GM21717 (cell line): ENCODE results near the gene ZNF385A.

Experiments
- ATAC-seq: cut with Tn5 transposase; IDR thresholded peaks from one replicate; pipeline ENCODE4 v1.9.1; 2021; ENCODE audit warnings: mild to moderate bottlenecking, moderate library complexity; ENCODE audit not compliant: unreplicated experiment

ZNF385A gene

DNA sequence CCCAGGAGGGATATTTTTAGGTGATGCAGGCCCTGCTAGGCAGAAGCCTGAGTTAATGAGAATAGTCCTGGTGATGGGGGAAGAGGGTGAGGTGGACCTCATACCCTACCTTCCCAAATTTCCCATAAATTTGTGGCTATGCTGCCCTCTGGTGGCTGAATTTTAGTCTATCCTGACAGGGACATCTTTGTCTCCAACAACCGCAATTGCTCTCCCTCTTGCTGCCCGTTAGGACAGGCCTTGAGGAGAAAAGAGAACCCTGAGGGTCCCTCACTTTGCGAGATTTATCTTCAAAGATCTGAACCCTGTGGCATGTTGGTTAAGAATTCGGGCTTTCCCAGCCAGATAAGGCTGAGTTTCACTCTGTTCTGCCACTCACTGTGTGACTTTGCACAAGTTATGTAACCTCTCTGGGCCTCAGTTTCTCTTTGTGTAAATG lies 9.8 kb upstream of the ZNF385A start:
- ATAC-seq: no peak

DNA sequence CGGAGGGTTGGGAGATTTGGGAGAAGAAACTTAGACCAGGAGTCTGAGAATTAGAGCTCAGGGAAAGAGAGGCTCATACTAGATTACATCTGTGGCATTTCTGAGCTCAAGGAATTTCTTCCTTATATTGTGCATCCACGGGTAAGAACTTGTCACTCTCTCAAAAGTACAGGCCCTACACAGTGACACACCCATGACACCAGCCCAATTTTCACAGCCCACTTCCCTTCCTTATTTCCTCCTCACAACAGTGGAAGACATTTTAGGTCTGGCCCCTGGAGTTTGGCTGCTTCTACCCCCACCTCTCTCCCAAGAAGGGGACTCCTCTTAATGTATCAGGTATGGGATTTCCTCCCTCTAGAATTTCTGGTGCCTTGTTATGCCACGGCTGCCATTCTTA lies 9.2 kb upstream of the ZNF385A start:
- no peak for ATAC-seq

DNA sequence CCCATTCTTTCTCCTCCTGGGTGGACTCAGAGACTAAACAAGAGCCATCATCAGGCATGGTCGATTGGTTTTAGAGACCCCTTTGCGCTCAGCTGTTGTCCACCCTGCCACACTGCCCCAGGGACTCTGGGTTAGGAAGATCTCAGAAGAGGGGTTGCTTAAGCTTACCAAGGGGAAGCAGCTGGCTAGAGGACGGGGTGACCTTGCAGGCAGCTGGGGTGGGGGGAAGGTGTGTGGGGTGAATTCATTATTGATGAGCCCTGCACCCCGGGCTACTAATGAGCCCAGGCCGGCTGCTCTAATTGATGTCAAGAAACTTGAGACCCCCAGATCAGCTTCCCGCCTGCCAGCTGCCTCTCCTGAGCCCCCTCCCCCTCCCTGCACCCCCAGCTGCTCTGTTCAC lies 8.7 kb upstream of the ZNF385A start:
- no peak for ATAC-seq

DNA sequence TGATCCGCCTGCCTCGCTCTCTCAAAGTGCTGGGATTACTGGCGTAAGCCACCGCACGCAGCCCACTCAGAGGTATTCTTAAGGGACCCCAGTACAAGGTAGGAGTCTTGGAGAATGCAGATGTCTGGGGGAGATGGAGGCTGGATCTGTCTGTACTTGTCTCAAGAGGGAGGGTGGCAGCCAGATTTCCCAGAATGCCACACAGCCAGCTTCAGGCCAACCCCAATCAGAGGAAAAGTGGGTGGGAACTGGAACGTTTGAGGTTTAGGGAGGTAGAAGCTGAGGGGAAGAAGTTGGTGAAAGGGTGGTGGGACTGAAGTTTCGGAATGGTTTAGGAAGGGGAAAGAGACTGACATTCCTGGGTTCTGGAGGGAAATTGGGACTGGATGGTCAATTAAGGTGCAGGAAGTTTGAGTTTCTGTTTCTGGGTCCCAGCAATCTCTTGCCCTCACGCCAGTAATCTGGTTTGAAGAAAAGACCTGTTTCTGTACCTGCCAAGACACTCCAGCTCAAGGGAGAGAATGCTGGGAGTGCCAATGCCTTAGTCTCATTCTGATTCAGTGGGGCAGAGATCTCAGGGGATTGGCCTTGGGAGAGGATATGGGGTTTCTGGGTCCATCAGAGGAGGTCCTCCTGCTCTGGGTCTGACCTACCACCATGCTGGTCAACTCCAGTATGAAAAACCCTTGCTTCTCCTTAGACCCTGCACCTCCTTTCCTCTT lies 8.1 kb upstream of the ZNF385A start:
- no peak for ATAC-seq

DNA sequence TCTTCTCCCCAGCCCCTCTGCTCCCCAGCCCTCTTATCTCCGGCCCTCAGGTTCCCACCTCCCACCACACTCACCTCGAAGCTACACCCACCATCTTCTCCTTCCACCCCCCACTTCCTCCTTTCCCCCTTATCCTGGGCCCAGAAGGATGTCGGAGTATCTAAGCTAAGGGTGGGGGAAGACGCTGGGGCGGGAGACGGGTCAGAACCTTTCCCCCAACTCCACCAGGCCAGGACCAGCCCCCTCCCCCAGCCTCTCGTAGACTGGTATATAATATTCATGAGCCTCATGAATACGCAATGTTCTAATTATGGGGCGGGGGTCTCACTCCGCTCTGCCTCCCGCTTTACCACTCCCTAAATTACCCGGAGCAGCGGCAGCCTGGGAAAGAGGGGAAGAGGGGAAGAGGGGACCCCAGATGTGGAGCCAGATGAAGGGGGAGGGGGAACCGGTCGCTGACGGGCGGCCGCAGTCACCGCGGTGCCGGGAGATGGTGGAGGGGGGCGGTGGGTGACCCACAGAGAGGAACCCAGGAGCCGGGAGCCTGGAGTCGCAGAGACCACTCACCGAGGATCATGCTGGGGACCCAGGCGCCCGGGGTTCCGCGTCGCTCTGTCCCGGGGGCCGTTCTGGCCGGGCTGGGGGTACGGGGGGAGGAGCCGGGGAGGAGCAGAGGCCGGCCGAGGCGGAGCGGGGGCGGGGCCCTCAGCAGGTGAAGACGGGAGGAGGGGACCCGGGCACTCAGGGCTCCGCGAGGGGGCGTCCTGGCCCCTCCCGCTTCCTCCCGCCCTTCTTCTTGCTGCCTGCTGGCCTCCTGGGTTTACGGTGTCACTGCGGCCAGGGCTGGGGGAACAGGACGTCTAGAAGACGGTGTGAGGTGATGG lies 6.4 kb upstream of the ZNF385A start:
- ATAC-seq: peak; percentile 56

DNA sequence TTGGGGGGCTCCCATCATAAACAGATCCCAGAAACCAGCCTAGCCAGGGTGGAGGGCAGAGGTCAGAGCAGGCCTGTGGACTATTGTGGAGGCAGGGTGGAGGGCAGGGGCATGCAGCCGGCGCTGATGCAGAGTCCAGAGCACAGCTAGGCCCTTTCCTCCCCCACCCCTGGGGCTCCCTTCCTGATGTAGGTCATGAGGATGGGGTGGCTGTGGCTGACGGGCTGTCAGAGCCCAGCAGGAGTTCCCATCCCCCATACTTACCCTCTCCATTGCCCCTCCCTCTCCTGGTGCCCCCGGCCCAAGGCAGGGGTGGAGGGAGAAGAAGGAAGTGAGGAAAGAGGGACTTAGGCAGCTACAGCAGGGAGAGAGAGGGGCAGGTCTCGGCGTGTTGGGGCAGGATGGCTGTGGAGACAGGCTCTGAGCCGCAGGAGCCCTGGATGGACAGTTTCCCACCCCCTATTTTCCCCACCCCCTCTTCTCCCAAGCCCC lies 5.7 kb upstream of the ZNF385A start:
- ATAC-seq: no peak

DNA sequence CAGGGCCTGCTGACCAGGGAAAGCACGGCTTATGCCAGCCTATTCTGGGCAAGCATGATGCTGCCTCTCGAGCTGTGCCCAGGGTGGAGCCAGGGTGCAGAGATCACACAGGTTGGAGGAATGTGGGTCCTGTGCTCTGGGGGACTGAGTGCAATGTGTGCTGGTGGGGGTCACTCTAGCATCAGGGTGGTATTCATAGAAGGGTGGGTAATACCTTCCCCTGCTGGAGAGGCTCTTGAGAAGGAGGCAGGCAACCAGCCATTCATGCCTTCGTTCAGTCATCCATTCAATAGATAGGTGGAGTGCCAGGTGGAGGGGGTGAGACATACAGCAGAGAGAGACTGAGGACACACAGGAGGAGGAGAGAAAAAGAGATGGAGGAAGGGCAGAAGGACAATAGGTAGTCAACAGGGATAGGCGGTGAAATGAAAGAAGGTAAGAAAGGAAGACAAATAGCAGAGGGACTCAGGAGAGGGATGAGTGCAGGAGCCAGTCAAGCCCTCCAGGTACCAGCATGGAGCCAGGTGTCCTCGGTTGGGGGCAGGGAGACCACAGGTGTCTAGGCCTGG lies 5.2 kb upstream of the ZNF385A start:
- no peak for ATAC-seq

DNA sequence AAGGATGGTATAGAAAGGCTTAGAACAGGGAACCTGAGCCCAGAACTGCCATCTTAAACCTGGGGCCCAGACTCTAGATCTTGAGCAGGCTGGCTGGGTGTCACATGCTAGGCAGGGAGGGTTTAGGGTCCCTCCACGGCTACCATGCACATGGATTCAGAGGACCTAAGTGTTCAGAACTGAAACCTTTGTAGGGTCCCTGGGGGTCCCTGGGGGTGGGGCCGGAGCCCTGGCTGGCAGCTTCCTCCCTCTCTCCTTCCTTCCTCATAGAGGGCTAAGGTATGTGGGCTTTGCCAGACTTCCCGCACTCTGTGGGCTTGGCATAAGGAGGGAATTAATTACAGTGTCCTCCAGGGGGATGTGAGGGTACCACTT lies 4.6 kb upstream of the ZNF385A start:
- ATAC-seq: no peak

DNA sequence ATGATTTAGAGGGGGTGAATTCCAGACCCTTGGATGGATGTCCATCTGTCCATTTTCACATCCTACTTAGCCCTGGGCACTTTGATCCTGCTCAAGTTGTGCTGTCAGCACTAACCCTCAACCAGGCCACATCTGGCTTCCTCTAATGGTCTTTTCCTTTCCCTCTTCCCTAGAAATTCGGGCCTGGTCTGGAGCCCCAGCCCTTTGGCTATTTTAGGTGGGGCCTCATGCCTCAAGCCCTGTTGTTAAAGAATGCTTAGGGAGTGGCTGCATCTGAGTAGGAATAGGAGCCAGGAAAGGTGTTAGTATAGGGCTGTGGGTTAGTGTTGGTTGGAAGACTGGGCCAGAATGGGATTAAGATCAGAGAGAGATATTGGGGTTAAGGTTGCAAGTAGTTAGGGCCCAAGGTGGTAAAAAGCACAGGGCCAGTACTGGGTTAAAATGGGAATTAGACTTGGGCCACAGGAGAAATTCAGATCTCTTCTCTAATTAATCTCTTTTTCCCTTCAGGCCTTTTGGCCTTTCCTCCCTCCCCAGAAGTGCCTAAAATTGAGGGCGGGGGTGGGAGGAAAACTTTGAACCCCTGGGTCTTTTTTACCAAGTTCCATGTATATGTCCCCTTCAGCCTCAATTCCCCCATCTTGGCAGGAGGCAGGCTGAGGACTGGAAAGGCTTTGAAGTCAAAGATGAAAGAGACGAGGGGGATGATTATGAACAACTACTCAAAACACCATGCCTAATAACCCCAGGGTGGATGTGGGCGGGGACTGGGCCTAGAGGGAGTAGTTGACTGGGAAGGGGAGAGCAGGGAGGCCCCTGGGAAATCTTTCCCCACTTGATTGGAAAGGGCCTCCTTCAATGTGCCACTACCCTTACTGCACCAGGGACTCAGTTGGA lies 4.0 kb upstream of the ZNF385A start:
- no peak for ATAC-seq

DNA sequence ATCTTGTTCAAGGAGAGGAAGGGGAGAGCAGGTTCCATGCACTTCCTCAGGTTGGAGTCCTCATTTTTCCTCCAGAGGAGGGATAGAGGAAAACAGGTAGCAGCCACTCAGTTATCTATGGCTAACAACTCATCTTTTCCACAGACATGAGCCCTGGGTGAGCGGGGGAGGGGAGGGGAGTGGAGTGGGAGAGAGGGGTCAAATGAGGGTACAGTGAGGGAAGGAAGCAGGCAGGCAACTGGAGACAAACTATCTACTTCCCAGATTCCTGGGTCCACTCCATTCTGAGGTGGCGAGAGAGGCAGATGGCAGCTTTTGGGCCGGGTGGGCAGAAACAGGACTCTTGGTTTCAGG lies 2.6 kb upstream of the ZNF385A start:
- no peak for ATAC-seq

DNA sequence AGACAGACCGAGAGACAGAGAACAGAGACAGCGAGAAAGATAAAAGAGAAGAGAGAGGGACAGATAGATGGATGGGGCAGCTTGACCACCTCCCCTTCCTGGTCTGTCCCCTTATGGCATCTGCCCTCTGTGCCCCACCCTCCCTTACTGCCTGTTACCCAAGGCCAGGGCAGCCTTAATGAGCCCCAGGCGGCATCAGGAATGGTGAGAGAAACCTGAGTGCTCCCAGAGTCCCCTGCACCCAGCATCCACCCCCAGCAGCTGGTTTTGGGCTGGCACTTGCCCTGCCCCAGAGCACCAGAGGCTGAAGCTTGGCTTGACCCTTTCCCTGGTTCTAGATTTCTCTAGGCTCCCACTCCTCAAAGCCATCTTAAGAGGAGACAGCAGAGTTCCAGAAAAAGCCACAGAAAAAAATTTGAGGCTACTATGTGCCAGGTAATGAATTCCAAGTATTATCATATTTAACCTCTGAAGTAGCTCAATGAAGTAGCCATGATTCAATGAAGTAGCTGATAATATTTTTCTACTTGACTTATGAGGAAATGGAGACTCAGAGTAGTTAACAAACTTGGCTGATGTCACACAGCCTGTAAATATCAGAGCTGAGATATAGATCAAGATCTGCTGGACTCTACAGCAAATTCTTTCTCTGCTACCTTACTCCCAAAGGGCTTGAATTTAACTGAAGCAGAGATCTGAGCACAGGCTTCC lies 2.0 kb upstream of the ZNF385A start:
- ATAC-seq: no peak

DNA sequence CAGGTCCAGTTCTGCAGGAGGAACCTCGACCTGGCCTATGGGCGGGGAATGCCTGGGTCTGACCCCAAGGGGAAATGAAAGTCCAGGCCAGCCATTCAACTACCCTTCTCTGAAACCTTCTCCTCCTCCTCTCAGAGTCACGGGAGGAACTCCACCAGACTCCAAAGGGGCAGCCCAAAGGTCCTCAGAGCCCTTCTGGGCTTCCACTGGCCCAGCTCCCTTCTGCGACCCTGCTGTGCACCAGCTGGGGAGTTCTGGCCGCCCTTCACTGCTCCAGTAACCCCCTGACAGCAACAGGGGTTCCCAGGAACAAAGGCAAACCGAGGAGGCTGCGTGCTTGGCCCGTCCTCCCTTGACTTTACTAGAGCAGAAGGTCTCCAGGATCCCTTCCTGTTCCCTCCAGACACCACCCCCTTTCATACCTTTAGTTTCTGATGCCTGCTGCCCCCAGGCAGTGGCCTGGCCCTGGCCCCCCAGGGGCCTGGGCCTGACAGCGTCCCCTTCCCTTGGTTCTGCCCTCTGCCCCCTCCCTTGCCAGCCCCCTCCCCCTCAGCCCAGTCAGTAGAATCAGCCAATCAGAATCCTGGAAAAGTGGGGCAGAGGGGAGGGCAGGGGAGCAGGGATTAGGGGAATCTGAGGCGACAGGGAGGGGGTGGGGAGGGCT lies 850 bp upstream of the ZNF385A start:
- ATAC-seq: no peak

DNA sequence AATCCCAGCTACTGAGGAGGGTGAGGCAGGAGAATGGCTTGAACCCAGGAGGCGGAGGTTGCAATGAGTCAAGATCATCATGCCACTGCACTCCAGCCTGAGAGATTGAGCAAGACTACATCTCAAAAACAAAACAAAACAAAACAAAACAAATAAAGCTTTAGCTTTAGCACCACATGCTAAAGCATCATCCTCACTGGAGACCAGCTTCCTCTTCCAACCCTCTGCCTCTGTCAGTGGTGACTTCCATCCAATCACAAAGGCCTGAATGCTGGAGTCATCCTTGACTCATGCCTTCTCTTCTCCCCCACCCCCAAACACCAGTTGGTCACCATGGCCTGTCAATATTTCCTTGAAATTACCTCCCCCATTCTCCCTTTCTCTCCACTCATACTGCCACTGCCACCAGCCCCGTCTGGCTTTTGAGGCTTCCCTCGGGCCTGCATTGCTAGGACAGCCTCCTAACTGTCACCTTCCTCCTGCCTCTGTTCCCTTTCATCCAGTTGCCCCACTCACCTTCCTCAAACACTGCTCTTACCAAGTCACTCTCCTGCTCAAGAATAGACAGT lies 1.4 kb downstream of the ZNF385A start:
- no peak for ATAC-seq

DNA sequence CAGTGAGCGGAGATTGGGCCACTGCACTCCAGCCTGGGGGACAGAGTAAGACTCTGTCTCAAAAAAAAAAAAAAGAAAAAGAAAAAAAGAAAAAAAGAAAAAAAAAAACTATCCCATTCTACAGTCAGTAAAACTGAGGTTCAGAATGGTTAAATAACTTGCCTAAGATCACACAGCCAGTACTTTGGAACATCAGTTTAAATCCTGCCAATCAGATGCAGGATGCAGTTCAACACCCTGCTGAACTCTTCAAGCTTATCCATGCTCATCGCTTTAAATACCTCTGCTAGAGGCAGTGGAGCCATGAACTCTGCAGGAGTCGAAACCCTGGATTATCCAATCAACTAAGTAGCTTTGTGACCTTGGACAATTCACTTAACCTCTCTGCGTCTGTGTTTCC lies 3.4 kb downstream of the ZNF385A start:
- no peak for ATAC-seq

DNA sequence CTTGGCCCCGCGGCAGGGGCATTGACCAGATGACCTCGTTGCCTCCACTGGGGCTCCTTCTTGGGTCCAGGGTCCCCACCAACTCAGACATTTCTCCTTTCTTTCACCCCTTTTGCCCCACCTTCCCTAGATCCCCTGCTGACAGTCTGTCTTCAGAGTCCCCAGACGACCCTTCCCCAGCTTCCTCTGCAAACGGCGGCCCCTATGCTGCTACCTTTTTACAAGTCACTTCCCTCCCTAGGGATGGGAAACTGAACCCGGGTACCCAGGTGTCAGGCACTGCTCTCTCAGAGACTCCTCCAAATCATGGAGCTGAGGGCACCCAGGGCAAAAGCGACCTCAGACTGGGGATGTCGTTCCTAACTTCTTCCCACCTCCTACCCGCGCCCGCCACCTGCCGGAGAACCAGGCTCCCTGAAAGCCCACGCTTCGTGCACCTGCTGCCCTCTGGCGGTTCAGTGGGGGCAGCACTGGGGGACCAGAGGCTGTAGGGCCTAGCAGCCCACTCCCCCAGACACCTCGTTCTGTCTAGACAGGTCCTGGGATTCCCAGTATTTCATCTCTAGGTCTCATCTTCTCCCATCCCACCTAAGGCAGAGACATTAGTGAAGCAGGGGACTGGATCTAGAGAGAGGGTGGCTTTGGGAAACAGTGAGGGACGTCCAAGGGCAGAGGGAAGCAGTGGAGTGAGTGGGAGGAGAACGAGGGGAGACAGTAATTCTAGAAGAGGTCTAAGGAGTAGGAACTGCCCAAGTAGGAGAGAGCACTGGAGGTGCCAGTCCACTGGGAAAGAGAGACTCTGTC lies 4.9 kb downstream of the ZNF385A start:
- ATAC-seq: peak; percentile 68

DNA sequence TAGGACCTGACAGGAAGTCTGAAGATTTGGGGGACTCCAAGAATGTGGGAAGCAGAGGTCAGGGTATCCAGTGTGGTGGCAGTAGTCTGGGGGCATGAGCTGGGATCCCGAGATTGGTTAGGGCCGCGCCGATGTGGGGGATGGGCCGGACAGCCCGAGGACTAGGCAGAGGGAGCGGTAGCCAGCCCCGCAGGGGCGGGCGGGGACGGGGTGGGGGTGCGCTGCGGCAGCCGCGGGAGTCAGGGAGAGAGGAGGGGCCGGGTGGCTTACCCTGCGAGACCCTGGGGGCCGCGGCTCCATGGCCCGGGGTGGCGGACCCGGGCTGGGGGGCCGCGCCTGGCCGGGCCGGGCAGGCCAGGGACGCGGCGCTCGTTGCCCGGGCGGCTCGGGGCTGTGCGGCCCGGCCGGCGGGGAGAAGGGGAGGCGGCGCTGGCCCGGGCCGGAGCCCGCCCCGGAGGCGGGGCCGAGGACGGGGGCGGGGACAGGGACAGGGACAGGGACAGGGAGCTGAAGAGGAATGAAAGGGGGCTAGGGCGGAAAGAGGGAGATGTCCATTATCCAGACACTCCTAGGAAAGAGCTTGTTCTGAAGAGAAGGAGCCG lies 5.6 kb downstream of the ZNF385A start:
- ATAC-seq: no peak

DNA sequence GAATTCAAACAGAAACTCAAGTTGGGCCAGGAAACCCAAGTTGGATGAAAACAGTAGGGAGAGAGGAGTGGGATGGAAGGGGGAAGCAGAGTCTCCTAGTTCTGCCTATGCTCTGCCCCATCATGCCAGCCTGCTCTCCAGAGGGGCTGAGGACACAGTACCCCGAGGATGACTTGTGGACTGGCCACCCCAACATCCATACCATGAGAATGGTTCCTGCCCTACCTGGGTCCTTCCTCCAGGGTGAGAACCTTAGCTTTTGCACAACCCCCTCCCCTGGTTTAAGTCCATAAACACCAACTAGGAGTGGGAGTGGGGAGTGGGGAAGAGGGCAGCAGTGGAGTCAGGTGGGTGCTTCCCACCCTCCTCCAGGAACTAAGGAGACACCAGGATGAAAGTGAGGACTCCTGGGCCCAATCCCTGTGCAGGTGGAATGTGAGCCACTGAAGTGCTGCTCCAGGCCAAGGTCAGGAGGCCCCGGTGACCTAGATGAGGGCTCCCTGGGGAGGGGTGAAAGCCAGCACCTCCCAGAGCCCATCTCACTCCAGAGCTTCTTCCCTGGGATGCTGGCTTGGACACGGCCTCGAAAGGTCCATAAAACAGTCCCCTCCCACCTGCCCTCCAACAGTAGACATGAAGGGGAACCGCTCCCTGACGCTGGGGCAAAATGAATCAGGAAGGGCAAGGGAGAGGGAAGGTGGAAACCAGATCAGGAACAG lies 6.6 kb downstream of the ZNF385A start:
- ATAC-seq: no peak

DNA sequence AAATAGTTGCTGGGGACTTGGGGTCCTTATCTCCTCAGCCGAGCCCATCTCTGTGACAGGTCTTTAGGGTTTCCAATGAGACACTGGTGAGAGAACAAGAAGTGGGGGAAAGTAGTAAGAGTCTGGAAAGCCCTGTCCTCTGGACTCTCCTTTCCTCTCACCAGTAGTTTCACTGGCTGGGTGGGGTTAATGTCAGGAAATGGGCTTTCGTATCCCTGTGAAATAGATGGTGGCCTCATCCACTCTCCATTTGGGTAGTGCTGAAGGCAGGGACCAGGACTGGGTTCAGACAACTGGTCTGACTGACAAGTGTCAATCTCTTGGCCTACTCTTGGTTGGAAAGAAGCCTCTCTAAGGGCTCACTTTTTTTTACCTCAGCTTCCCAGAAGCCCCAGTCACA lies 7.5 kb downstream of the ZNF385A start:
- ATAC-seq: no peak
